Liver (tissue), 3 donors: ENCODE measurements around the gene LAMA1.

Experiments used
- JUND ChIP-seq, 2 donors: IDR thresholded peaks; 2 replicates each; pipeline ENCODE4 v1.6.1; 2016; ENCODE audit warnings: antibody characterized with exemption in 2 of 2
- TF ChIP-seq, protein P1 (sequence below): fragments of 150-350 bp; IDR thresholded peaks from 2 replicates; pipeline ENCODE4 v1.5.1; 2017; ENCODE audit warnings: improper control_type of control experiment, low read depth, low read length; ENCODE audit not compliant: missing input control
- TF ChIP-seq, protein P2 (sequence below): IDR thresholded peaks from 2 replicates; pipeline ENCODE4 v1.6.1; 2016; ENCODE audit warnings: antibody characterized with exemption
- donor health status: healthy.
- donor health status: healthy.

DNA sequence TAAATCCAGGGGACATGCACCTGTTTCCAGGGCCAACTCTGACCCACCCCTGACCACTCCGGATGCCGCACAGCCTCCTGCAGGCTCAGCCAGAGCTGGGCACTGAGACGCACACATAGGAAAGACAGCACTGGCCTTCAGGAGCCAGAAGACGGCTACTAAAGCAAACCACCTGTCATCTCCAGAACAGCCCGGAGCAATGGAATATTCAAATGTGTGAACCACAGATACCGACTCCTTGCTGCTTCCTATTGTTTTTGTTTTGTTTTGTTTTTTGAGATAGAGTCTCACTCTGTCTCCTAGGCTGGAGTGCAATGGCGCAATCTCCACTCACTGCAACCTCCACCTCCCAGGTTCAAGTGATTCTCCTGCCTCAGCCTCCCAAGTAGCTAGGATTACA is 94.0 kb downstream of the LAMA1 start:
- TF ChIP-seq, protein P1, sequence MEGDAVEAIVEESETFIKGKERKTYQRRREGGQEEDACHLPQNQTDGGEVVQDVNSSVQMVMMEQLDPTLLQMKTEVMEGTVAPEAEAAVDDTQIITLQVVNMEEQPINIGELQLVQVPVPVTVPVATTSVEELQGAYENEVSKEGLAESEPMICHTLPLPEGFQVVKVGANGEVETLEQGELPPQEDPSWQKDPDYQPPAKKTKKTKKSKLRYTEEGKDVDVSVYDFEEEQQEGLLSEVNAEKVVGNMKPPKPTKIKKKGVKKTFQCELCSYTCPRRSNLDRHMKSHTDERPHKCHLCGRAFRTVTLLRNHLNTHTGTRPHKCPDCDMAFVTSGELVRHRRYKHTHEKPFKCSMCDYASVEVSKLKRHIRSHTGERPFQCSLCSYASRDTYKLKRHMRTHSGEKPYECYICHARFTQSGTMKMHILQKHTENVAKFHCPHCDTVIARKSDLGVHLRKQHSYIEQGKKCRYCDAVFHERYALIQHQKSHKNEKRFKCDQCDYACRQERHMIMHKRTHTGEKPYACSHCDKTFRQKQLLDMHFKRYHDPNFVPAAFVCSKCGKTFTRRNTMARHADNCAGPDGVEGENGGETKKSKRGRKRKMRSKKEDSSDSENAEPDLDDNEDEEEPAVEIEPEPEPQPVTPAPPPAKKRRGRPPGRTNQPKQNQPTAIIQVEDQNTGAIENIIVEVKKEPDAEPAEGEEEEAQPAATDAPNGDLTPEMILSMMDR: no peak
- TF ChIP-seq JUND (IDR thresholded peaks at IDR 0.05): no peak
- TF ChIP-seq, protein P2, sequence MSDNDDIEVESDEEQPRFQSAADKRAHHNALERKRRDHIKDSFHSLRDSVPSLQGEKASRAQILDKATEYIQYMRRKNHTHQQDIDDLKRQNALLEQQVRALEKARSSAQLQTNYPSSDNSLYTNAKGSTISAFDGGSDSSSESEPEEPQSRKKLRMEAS: no peak
